ENCODE results near the gene TNNC1. TPM values are rescaled to one million over a fixed set of nuclear protein-coding genes. Genes with fewer than 3 reads are reported as not detected.

The TNNC1 gene
- total RNA-seq, 4 donors from 2014 or later = 1.7 to 3.7 TPM; not detected in 2

- no peak for TF ChIP-seq CTCF (IDR thresholded peaks at IDR 0.05; ENCODE audit: low read depth)
Observed at GRCh38 chr3:52477076-52477795, 23.4 kb upstream of the TNNC1 start.

GRCh38 chr3:52473026-52473425, 19.2 kb upstream of the TNNC1 start:
- TF ChIP-seq CTCF (IDR thresholded peaks at IDR 0.05; ENCODE audit: low read depth) = no peak

- no peak for TF ChIP-seq CTCF (IDR thresholded peaks at IDR 0.05; ENCODE audit: low read depth)
Observed at GRCh38 chr3:52472239-52473000, 18.6 kb upstream of the TNNC1 start.

GRCh38 chr3:52471371-52472238, 17.8 kb upstream of the TNNC1 start:
- no peak for TF ChIP-seq CTCF (IDR thresholded peaks at IDR 0.05; ENCODE audit: low read depth)

GRCh38 chr3:52470920-52471319, 17.1 kb upstream of the TNNC1 start:
- TF ChIP-seq CTCF (IDR thresholded peaks at IDR 0.05; ENCODE audit: low read depth) = no peak

- TF ChIP-seq CTCF (IDR thresholded peaks at IDR 0.05; ENCODE audit: low read depth) = no peak
Observed at GRCh38 chr3:52469001-52469400, 15.2 kb upstream of the TNNC1 start.

GRCh38 chr3:52468336-52468735, 14.5 kb upstream of the TNNC1 start:
- no peak for TF ChIP-seq CTCF (IDR thresholded peaks at IDR 0.05; ENCODE audit: low read depth)

Measured in subcutaneous adipose tissue (tissue), 4 donors.